ENCODE data around the gene SBNO1. TPM values are rescaled to one million over a fixed set of nuclear protein-coding genes. Genes with fewer than 3 reads are reported as not detected.

Gene SBNO1
- total RNA-seq, 1 experiment from 2014 or later: 23.3 TPM

- peaks cover 20% of the 10 kb centered on the region; the same call in 1 of the 2 replicates for H4K20me1 ChIP-seq (ENCODE audit: low read length)
- H3F3A ChIP-seq (ENCODE audit: low read length, unreplicated experiment): no peaks in the 10 kb centered on the region
- H3K4me3 ChIP-seq (ENCODE audit: low read length): peak overlapping the region; percentile 78
- peaks cover 63% of the 10 kb centered on the region for H3K79me2 ChIP-seq (ENCODE audit: low read length)
- intact Hi-C loops (cut with micrococcal nuclease): no loop called here
- no peaks in the 10 kb centered on the region for H3K36me3 ChIP-seq (ENCODE audit: low read depth, low read length)
- peak overlapping the region; percentile 68 for H2AFZ ChIP-seq (ENCODE audit: low read length)
- H3K9me3 ChIP-seq (ENCODE audit: low read length): no peaks in the 10 kb centered on the region
- peak overlapping the region; percentile 97 for H3K9ac ChIP-seq (ENCODE audit: low read length)
- H3K4me2 ChIP-seq (ENCODE audit: low read length): peak overlapping the region; percentile 94
- no peaks in the 10 kb centered on the region for H3K9me2 ChIP-seq (replicated peaks; ENCODE audit: low read length)
- no peak for ATAC-seq
- H3K27me3 ChIP-seq (ENCODE audit: low read length): no peaks in the 10 kb centered on the region
- peak; percentile 13 for DNase-seq
- BruUV-seq (replicated peaks): TSS peak; percentile 65
- ChIA-PET CTCF (no interaction called here), POLR2A (ENCODE audit: unreplicated experiment) (interaction anchor here (0.8 kb wide), 1 partner anchor 25 kb away, joined by 5 read pairs; no protein-coding TSS in a partner anchor)
- H3K27ac ChIP-seq (ENCODE audit: low read length): peak overlapping the region; percentile 30
- peaks cover 8% of the 10 kb centered on the region for H3K4me1 ChIP-seq (ENCODE audit: insufficient read depth, low read length)
- TF ChIP-seq EZH2phosphoT487 (IDR thresholded peaks at IDR 0.05; ENCODE audit: borderline replicate concordance, low read length) (no peak), EZH2 (IDR thresholded peaks at IDR 0.05; ENCODE audit: low read length, unreplicated experiment) (no peak)
- TF ChIP-seq, protein P1, sequence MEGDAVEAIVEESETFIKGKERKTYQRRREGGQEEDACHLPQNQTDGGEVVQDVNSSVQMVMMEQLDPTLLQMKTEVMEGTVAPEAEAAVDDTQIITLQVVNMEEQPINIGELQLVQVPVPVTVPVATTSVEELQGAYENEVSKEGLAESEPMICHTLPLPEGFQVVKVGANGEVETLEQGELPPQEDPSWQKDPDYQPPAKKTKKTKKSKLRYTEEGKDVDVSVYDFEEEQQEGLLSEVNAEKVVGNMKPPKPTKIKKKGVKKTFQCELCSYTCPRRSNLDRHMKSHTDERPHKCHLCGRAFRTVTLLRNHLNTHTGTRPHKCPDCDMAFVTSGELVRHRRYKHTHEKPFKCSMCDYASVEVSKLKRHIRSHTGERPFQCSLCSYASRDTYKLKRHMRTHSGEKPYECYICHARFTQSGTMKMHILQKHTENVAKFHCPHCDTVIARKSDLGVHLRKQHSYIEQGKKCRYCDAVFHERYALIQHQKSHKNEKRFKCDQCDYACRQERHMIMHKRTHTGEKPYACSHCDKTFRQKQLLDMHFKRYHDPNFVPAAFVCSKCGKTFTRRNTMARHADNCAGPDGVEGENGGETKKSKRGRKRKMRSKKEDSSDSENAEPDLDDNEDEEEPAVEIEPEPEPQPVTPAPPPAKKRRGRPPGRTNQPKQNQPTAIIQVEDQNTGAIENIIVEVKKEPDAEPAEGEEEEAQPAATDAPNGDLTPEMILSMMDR (conservative IDR thresholded peaks at IDR 0.05; ENCODE audit: low read depth, low read length): no peak
Measured at GRCh38 chr12:123363390-123363739, 1.3 kb downstream of the SBNO1 start.

DNA sequence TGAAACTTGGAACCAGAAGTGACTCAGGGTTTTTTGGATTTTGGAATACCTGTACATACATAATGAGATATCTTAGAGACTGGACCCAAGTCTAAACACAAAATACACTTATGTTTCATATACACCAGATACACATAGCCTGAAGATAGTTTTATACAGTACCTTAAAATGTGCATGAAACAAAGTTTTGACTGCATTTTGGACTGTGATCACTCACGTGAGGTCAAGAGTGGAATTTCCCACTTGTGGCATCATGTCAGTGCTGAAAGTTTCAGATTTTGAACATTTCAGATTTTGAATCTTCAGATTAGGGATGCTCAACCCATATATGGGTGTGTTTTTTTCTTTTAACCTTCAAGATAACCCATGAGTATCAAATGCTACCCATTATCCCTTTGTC is 6.6 kb downstream of the SBNO1 start:
- Histone ChIP-seq H3K9me3 (ENCODE audit: low read length) (no peaks in the 10 kb centered on the region), H3K79me2 (ENCODE audit: low read length) (peaks cover 99% of the 10 kb centered on the region), H3K4me1 (ENCODE audit: insufficient read depth, low read length) (peaks cover 4% of the 10 kb centered on the region), H3K4me3 (ENCODE audit: low read length) (no peak overlapping the region), H3K36me3 (ENCODE audit: low read depth, low read length) (no peaks in the 10 kb centered on the region), H3K4me2 (ENCODE audit: low read length) (no peak overlapping the region), H3F3A (ENCODE audit: low read length, unreplicated experiment) (no peaks in the 10 kb centered on the region), H3K27ac (ENCODE audit: low read length) (no peak overlapping the region), H3K9ac (ENCODE audit: low read length) (no peak overlapping the region), H4K20me1 (ENCODE audit: low read length) (peaks cover 31% of the 10 kb centered on the region), H3K27me3 (ENCODE audit: low read length) (no peaks in the 10 kb centered on the region), H2AFZ (ENCODE audit: low read length) (no peak overlapping the region), H3K9me2 (replicated peaks; ENCODE audit: low read length) (no peaks in the 10 kb centered on the region)
- ChIA-PET CTCF (no interaction called here), POLR2A (ENCODE audit: unreplicated experiment) (no interaction called here)
- TF ChIP-seq EZH2phosphoT487 (IDR thresholded peaks at IDR 0.05; ENCODE audit: borderline replicate concordance, low read length) (no peak), EZH2 (IDR thresholded peaks at IDR 0.05; ENCODE audit: low read length, unreplicated experiment) (no peak)
- TF ChIP-seq, protein P1 (conservative IDR thresholded peaks at IDR 0.05; ENCODE audit: low read depth, low read length): no peak
- ATAC-seq (no peak), DNase-seq (no peak)
- no TSS peak for BruUV-seq (replicated peaks)
- intact Hi-C loops (cut with micrococcal nuclease): no loop called here

- Histone ChIP-seq H4K20me1 (ENCODE audit: low read length) (peaks cover 28% of the 10 kb centered on the region), H3K4me3 (ENCODE audit: low read length) (no peak overlapping the region), H3K27me3 (ENCODE audit: low read length) (no peaks in the 10 kb centered on the region), H3K79me2 (ENCODE audit: low read length) (peaks cover 99% of the 10 kb centered on the region), H3K4me2 (ENCODE audit: low read length) (no peak overlapping the region), H3K9me2 (replicated peaks; ENCODE audit: low read length) (no peaks in the 10 kb centered on the region), H3K36me3 (ENCODE audit: low read depth, low read length) (0 out of 2 replicates have a peak, but pooled peaks cover 3% of the 10 kb centered on the region), H3K4me1 (ENCODE audit: insufficient read depth, low read length) (no peaks in the 10 kb centered on the region), H3F3A (ENCODE audit: low read length, unreplicated experiment) (no peaks in the 10 kb centered on the region), H2AFZ (ENCODE audit: low read length) (no peak overlapping the region), H3K27ac (ENCODE audit: low read length) (no peak overlapping the region), H3K9me3 (ENCODE audit: low read length) (no peaks in the 10 kb centered on the region), H3K9ac (ENCODE audit: low read length) (no peak overlapping the region)
- no peak for DNase-seq
- TF ChIP-seq EZH2phosphoT487 (IDR thresholded peaks at IDR 0.05; ENCODE audit: borderline replicate concordance, low read length) (no peak), EZH2 (IDR thresholded peaks at IDR 0.05; ENCODE audit: low read length, unreplicated experiment) (no peak)
- TF ChIP-seq, protein P1 (conservative IDR thresholded peaks at IDR 0.05; ENCODE audit: low read depth, low read length): no peak
- intact Hi-C loops (cut with micrococcal nuclease): no loop called here
- no peak for ATAC-seq
- CTCF ChIA-PET: no interaction called here
- POLR2A ChIA-PET (ENCODE audit: unreplicated experiment): no interaction called here
- no TSS peak for BruUV-seq (replicated peaks)
Measured at GRCh38 chr12:123356159-123356670, 8.4 kb downstream of the SBNO1 start.
